HEK293 (cell line): Measurements from ENCODE around the gene ACAP1.

ENCODE experiments used
- BCL11A ChIP-seq: fragments of 450-650 bp; formaldehyde crosslinking; IDR thresholded peaks from 2 replicates; pipeline ENCODE4 v1.5.1; 2016; ENCODE audit warnings: low read depth, missing biosample characterization, missing genetic modification characterization
- GLIS1 ChIP-seq: fragments of 450-650 bp; formaldehyde crosslinking; IDR thresholded peaks from 2 replicates; pipeline ENCODE4 v1.5.1; 2016; ENCODE audit warnings: missing biosample characterization, missing genetic modification characterization
- SP7 ChIP-seq: fragments of 450-650 bp; formaldehyde crosslinking; IDR thresholded peaks from 2 replicates; pipeline ENCODE4 v1.5.1; 2016; ENCODE audit warnings: missing biosample characterization, missing genetic modification characterization
- ZBTB21 ChIP-seq: fragments of 450-650 bp; formaldehyde crosslinking; IDR thresholded peaks from 2 replicates; pipeline ENCODE4 v1.5.1; 2017; ENCODE audit warnings: missing biosample characterization, missing genetic modification characterization
- ZBTB8A ChIP-seq: fragments of 450-650 bp; formaldehyde crosslinking; IDR thresholded peaks from 2 replicates; pipeline ENCODE4 v1.5.1; 2016; ENCODE audit warnings: missing biosample characterization, missing genetic modification characterization
- ZNF112 ChIP-seq: fragments of 450-650 bp; formaldehyde crosslinking; IDR thresholded peaks from 2 replicates; pipeline ENCODE4 v1.5.0; 2017; ENCODE audit warnings: missing biosample characterization, missing genetic modification characterization
- ZNF140 ChIP-seq: fragments of 450-650 bp; formaldehyde crosslinking; IDR thresholded peaks from 2 replicates; pipeline ENCODE4 v1.5.1; 2016; ENCODE audit warnings: missing biosample characterization, missing genetic modification characterization
- ZNF223 ChIP-seq: fragments of 450-650 bp; formaldehyde crosslinking; IDR thresholded peaks from 2 replicates; pipeline ENCODE4 v1.5.1; 2016; ENCODE audit warnings: missing biosample characterization, missing genetic modification characterization
- ZNF248 ChIP-seq: fragments of 450-650 bp; formaldehyde crosslinking; IDR thresholded peaks from 2 replicates; pipeline ENCODE4 v1.5.1; 2017; ENCODE audit warnings: missing biosample characterization, missing genetic modification characterization
- ZNF274 ChIP-seq, 2 experiments: fragments of 200-500 bp in 1 of 2; fragments of 450-650 bp in 1 of 2; sonication (Bioruptor generic) in 1 of 2; formaldehyde crosslinking in 1 of 2; IDR thresholded peaks; 2 replicates each; pipeline versions ENCODE4 v1.5.1 to v1.6.1; 2014 to 2016; ENCODE audit warnings: borderline replicate concordance in 1 of 2, inconsistent platforms in 1 of 2, low read length in 1 of 2, missing biosample characterization in 1 of 2, missing genetic modification characterization in 1 of 2
- ZNF335 ChIP-seq: fragments of 450-650 bp; formaldehyde crosslinking; conservative IDR thresholded peaks from 2 replicates; pipeline ENCODE4 v1.5.1; 2016; ENCODE audit warnings: missing biosample characterization, missing genetic modification characterization
- ZNF366 ChIP-seq: fragments of 450-650 bp; formaldehyde crosslinking; conservative IDR thresholded peaks from 2 replicates; pipeline ENCODE4 v1.5.1; 2016; ENCODE audit warnings: missing biosample characterization, missing genetic modification characterization
- ZNF416 ChIP-seq: fragments of 450-650 bp; formaldehyde crosslinking; IDR thresholded peaks from 2 replicates; pipeline ENCODE4 v1.5.1; 2016; ENCODE audit warnings: missing biosample characterization, missing genetic modification characterization
- ZNF488 ChIP-seq: fragments of 450-650 bp; formaldehyde crosslinking; IDR thresholded peaks from 2 replicates; pipeline ENCODE4 v1.5.1; 2016; ENCODE audit warnings: missing biosample characterization, missing genetic modification characterization
- ZNF510 ChIP-seq: fragments of 450-650 bp; formaldehyde crosslinking; IDR thresholded peaks from 2 replicates; pipeline ENCODE4 v1.5.1; 2018; ENCODE audit warnings: mild to moderate bottlenecking, missing genetic modification characterization, missing biosample characterization; ENCODE audit not compliant: insufficient replicate concordance
- ZNF530 ChIP-seq: fragments of 450-650 bp; formaldehyde crosslinking; IDR thresholded peaks from 2 replicates; pipeline ENCODE4 v1.5.1; 2016; ENCODE audit warnings: low read depth, missing biosample characterization, missing genetic modification characterization
- ZNF544 ChIP-seq: fragments of 450-650 bp; formaldehyde crosslinking; IDR thresholded peaks from 2 replicates; pipeline ENCODE4 v1.5.0; 2017; ENCODE audit warnings: missing biosample characterization, missing genetic modification characterization
- ZNF610 ChIP-seq: fragments of 450-650 bp; formaldehyde crosslinking; IDR thresholded peaks from 2 replicates; pipeline ENCODE4 v1.5.1; 2016; ENCODE audit warnings: missing biosample characterization, missing genetic modification characterization, borderline replicate concordance
- ZNF621 ChIP-seq: fragments of 450-650 bp; formaldehyde crosslinking; IDR thresholded peaks from 2 replicates; pipeline ENCODE4 v1.5.1; 2017; ENCODE audit warnings: missing biosample characterization, missing genetic modification characterization
- ZNF677 ChIP-seq: fragments of 450-650 bp; IDR thresholded peaks from 2 replicates; pipeline ENCODE4 v1.5.0; 2018; ENCODE audit warnings: missing biosample characterization, mild to moderate bottlenecking, missing genetic modification characterization, moderate library complexity
- ZNF837 ChIP-seq: fragments of 450-650 bp; formaldehyde crosslinking; IDR thresholded peaks from 2 replicates; pipeline ENCODE4 v1.5.1; 2016; ENCODE audit warnings: missing biosample characterization, missing genetic modification characterization
- TF ChIP-seq, protein P1 (sequence below): fragments of 450-650 bp; formaldehyde crosslinking; IDR thresholded peaks from 2 replicates; pipeline ENCODE4 v1.5.1; 2016; ENCODE audit warnings: missing biosample characterization, missing genetic modification characterization
- TF ChIP-seq, protein P2 (sequence below): fragments of 450-650 bp; formaldehyde crosslinking; IDR thresholded peaks from 2 replicates; pipeline ENCODE4; 2016; ENCODE audit warnings: missing biosample characterization, missing genetic modification characterization
- TF ChIP-seq, protein P3 (sequence below): fragments of 450-650 bp; formaldehyde crosslinking; IDR thresholded peaks from 2 replicates; pipeline ENCODE4 v1.5.1; 2016; ENCODE audit warnings: missing biosample characterization, missing genetic modification characterization
- TF ChIP-seq, protein P4 (sequence below): fragments of 450-650 bp; formaldehyde crosslinking; IDR thresholded peaks from 2 replicates; pipeline ENCODE4 v1.5.1; 2016; ENCODE audit warnings: missing biosample characterization, missing genetic modification characterization, low read depth
- TF ChIP-seq, protein P5 (sequence below): fragments of 450-650 bp; formaldehyde crosslinking; IDR thresholded peaks from 2 replicates; pipeline ENCODE4 v1.5.1; 2017; ENCODE audit warnings: missing biosample characterization, missing genetic modification characterization

Gene ACAP1

DNA sequence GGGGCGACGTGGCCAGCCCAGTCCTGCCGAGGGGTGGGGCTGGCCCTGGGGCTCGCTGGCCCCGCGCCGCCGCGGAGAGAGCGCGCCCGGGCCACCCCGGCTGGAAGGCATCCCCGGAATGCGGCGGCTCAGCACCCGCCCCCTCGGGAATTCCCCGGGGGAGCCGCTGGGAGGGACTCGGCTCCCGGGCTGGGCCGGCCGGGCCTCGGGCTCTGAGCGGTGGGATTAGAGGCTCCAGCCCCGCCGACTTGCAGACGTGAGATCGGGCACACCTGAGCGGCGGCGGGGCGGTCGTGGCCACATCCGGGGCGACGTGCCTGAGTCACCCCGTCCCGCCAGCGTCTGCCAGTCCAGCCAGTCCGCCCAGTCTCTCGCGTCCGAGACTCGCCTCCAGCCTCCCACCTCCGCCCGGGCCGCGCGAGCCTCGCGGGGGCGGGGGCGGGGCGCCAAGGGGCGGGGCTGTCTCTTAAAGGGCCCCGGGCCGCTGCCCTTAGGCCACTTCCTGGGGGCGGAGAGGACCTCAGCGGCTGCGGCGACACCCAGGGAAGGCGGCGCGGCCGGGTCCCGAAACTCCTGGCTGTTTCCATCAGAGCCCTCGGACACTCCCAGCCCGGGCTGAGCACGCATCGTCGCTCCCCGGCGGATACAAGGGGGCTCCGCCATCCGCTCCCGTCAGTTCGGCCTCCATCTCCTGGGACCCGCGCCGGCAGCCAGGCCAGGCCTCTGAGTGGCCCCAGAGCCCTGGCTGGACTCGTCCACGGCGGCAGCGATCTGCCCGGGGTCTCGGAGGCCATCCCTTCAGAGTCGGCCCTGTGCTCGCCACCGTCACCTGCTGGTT is 15.6 kb downstream of the ACAP1 start, which contains the start of gene KCTD11 (continued):
- TF ChIP-seq SP7 (tag by site-specific recombination) = peak; percentile 40; the same call in 1 of the 2 replicates
- no peak for TF ChIP-seq ZNF621
- no peak; the same call in 1 of the 2 replicates for TF ChIP-seq ZBTB8A (tag by site-specific recombination)
- no peak for TF ChIP-seq ZNF112 (tag by site-specific recombination)
- no peak for TF ChIP-seq ZNF248
- TF ChIP-seq, protein P1, sequence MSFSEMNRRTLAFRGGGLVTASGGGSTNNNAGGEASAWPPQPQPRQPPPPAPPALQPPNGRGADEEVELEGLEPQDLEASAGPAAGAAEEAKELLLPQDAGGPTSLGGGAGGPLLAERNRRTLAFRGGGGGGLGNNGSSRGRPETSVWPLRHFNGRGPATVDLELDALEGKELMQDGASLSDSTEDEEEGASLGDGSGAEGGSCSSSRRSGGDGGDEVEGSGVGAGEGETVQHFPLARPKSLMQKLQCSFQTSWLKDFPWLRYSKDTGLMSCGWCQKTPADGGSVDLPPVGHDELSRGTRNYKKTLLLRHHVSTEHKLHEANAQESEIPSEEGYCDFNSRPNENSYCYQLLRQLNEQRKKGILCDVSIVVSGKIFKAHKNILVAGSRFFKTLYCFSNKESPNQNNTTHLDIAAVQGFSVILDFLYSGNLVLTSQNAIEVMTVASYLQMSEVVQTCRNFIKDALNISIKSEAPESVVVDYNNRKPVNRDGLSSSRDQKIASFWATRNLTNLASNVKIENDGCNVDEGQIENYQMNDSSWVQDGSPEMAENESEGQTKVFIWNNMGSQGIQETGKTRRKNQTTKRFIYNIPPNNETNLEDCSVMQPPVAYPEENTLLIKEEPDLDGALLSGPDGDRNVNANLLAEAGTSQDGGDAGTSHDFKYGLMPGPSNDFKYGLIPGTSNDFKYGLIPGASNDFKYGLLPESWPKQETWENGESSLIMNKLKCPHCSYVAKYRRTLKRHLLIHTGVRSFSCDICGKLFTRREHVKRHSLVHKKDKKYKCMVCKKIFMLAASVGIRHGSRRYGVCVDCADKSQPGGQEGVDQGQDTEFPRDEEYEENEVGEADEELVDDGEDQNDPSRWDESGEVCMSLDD (tag by site-specific recombination) = no peak; the same call in 1 of the 2 replicates
- TF ChIP-seq ZNF366 (tag by site-specific recombination) = no peak
- TF ChIP-seq, protein P2, sequence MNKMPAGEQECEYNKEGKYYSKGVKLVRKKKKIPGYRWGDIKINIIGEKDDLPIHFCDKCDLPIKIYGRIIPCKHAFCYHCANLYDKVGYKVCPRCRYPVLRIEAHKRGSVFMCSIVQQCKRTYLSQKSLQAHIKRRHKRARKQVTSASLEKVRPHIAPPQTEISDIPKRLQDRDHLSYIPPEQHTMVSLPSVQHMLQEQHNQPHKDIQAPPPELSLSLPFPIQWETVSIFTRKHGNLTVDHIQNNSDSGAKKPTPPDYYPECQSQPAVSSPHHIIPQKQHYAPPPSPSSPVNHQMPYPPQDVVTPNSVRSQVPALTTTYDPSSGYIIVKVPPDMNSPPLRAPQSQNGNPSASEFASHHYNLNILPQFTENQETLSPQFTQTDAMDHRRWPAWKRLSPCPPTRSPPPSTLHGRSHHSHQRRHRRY (tag by site-specific recombination) = no peak
- TF ChIP-seq ZNF544 (tag by site-specific recombination) = no peak
- TF ChIP-seq, protein P3, sequence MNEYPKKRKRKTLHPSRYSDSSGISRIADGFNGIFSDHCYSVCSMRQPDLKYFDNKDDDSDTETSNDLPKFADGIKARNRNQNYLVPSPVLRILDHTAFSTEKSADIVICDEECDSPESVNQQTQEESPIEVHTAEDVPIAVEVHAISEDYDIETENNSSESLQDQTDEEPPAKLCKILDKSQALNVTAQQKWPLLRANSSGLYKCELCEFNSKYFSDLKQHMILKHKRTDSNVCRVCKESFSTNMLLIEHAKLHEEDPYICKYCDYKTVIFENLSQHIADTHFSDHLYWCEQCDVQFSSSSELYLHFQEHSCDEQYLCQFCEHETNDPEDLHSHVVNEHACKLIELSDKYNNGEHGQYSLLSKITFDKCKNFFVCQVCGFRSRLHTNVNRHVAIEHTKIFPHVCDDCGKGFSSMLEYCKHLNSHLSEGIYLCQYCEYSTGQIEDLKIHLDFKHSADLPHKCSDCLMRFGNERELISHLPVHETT (tag by site-specific recombination) = no peak
- no peak for TF ChIP-seq ZNF837
- TF ChIP-seq ZNF335 (tag by site-specific recombination) = peak; percentile 73
- no peak for TF ChIP-seq ZNF140 (tag by site-specific recombination)
- TF ChIP-seq, protein P4, sequence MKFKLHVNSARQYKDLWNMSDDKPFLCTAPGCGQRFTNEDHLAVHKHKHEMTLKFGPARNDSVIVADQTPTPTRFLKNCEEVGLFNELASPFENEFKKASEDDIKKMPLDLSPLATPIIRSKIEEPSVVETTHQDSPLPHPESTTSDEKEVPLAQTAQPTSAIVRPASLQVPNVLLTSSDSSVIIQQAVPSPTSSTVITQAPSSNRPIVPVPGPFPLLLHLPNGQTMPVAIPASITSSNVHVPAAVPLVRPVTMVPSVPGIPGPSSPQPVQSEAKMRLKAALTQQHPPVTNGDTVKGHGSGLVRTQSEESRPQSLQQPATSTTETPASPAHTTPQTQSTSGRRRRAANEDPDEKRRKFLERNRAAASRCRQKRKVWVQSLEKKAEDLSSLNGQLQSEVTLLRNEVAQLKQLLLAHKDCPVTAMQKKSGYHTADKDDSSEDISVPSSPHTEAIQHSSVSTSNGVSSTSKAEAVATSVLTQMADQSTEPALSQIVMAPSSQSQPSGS (tag by site-specific recombination) = no peak
- no peak for TF ChIP-seq ZNF610 (tag by site-specific recombination)
- TF ChIP-seq ZNF416 = no peak
- no peak for TF ChIP-seq ZNF530 (tag by site-specific recombination)
- TF ChIP-seq ZNF488 = no peak
- no peak for TF ChIP-seq ZNF510 (tag by site-specific recombination)
- TF ChIP-seq, protein P5, sequence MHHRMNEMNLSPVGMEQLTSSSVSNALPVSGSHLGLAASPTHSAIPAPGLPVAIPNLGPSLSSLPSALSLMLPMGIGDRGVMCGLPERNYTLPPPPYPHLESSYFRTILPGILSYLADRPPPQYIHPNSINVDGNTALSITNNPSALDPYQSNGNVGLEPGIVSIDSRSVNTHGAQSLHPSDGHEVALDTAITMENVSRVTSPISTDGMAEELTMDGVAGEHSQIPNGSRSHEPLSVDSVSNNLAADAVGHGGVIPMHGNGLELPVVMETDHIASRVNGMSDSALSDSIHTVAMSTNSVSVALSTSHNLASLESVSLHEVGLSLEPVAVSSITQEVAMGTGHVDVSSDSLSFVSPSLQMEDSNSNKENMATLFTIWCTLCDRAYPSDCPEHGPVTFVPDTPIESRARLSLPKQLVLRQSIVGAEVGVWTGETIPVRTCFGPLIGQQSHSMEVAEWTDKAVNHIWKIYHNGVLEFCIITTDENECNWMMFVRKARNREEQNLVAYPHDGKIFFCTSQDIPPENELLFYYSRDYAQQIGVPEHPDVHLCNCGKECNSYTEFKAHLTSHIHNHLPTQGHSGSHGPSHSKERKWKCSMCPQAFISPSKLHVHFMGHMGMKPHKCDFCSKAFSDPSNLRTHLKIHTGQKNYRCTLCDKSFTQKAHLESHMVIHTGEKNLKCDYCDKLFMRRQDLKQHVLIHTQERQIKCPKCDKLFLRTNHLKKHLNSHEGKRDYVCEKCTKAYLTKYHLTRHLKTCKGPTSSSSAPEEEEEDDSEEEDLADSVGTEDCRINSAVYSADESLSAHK (tag by site-specific recombination) = no peak
- no peak for TF ChIP-seq ZNF274 (IDR thresholded peaks at IDR 0.05; ENCODE audit: low read length)
- no peak for TF ChIP-seq ZNF274 (tag by site-specific recombination; IDR thresholded peaks at IDR 0.05; ENCODE audit: borderline replicate concordance)
- peak; percentile 81 for TF ChIP-seq ZNF223 (tag by site-specific recombination)
- peak; percentile 83 for TF ChIP-seq GLIS1 (tag by site-specific recombination)
- no peak for TF ChIP-seq ZBTB21 (tag by site-specific recombination)
- TF ChIP-seq BCL11A (tag by site-specific recombination) = no peak
- no peak for TF ChIP-seq ZNF677 (tag by site-specific recombination)
